Prostate gland (tissue), 2 donors: ENCODE data around the gene AHCTF1. TPM values are rescaled to one million over a fixed set of nuclear protein-coding genes. Genes with fewer than 3 reads are reported as not detected.

Experiments
- DNase-seq: peaks from one replicate; pipeline ENCODE4 v3.0.0-alpha.2; 2019; ENCODE audit warnings: low spot score
- H3K27ac ChIP-seq, 2 donors: fragments of 200-600 bp; sonication (generic); 2 replicates each; pipeline ENCODE4 v1.5.1; 2017 to 2019
- H3K27me3 ChIP-seq: fragments of 200-600 bp; sonication (generic); replicated peaks from 2 replicates; pipeline ENCODE4 v1.5.1; 2019; ENCODE audit not compliant: insufficient read depth
- H3K36me3 ChIP-seq, 2 donors: fragments of 200-600 bp; sonication (generic); 1 replicate in 1 of 2; 2 replicates in 1 of 2; pipeline versions ENCODE4 v1.5.1 to v1.8.1; 2017 to 2019
- H3K4me1 ChIP-seq: fragments of 200-600 bp; sonication (generic); replicated peaks from 2 replicates; pipeline ENCODE4 v1.5.1; 2019
- H3K4me3 ChIP-seq, 2 donors: fragments of 200-600 bp; sonication (generic); 2 replicates each; pipeline ENCODE4 v1.5.1; 2017 to 2019
- H3K9me3 ChIP-seq: fragments of 200-600 bp; sonication (generic); 2 replicates; pipeline ENCODE4 v1.5.1; 2017
- CTCF ChIP-seq, 4 experiments: fragments of 200-600 bp in 2 of 4; fragments of 450-650 bp in 2 of 4; sonication (generic) in 2 of 4; IDR thresholded peaks; 1 replicate in 3 of 4; 2 replicates in 1 of 4; pipeline ENCODE4 v1.5.1; 2016 to 2019; ENCODE audit warnings: antibody characterized with exemption in 4 of 4, mild to moderate bottlenecking in 2 of 4, moderate library complexity in 2 of 4
- POLR2A ChIP-seq: fragments of 450-650 bp; IDR thresholded peaks from one replicate; pipeline ENCODE4 v1.6.1; 2016; ENCODE audit warnings: antibody characterized with exemption, mild to moderate bottlenecking
- POLR2AphosphoS5 ChIP-seq: sonication (generic); formaldehyde crosslinking; IDR thresholded peaks from one replicate; pipeline ENCODE4 v1.6.1; 2017; ENCODE audit warnings: antibody characterized with exemption
- WGBS: methylation state at CpG from one replicate; pipeline ENCODE4 v1.1.5; 2018; 5-methylcytosine and 5-hydroxymethylcytosine counted together
- intact Hi-C: fragments of 100-400 bp; cut with DNase I; formaldehyde crosslinking; loops from one replicate; pipeline ENCODE4 v1.14.2; 2022
- total RNA-seq, 2 donors: library from RNA; depleted of rRNA; stranded (reverse); fragments of >200 nt; gene quantifications; one replicate each; pipeline ENCODE4 v1.1.0, GENCODE V29; 2016

The AHCTF1 gene
- total RNA-seq, 2 donors from 2014 or later = 22.5 to 39.6 TPM

- TF ChIP-seq CTCF (IDR thresholded peaks at IDR 0.05) (no peak), POLR2AphosphoS5 (no peak), POLR2A (no peak)
- Histone ChIP-seq H3K27ac (no peak overlapping the region), H3K4me3 (no peak overlapping the region), H3K27me3 (no peaks in the 10 kb centered on the region), H3K9me3 (no peaks in the 10 kb centered on the region), H3K36me3 (no peaks in the 10 kb centered on the region), H3K4me1 (no peaks in the 10 kb centered on the region)
- WGBS = 82% methylated on average over 8 of the region's 8 CpGs
- no peak for DNase-seq
- intact Hi-C loops = no loop called here
These were observed 134.6 kb downstream of the AHCTF1 start for GRCh38 chr1:246797157-246797556.

- DNase-seq = no peak
- intact Hi-C loops = no loop called here
- TF ChIP-seq POLR2A (no peak), CTCF (IDR thresholded peaks at IDR 0.05) (no peak), POLR2AphosphoS5 (no peak)
These were observed 135.6 kb downstream of the AHCTF1 start for GRCh38 chr1:246795906-246796694.

GRCh38 chr1:246794828-246795671, 136.7 kb downstream of the AHCTF1 start:
- Histone ChIP-seq H3K27ac (no peak overlapping the region), H3K36me3 (no peaks in the 10 kb centered on the region), H3K4me3 (no peak overlapping the region), H3K4me1 (no peaks in the 10 kb centered on the region), H3K9me3 (no peaks in the 10 kb centered on the region), H3K27me3 (no peaks in the 10 kb centered on the region)
- intact Hi-C loops = no loop called here
- TF ChIP-seq POLR2AphosphoS5 = no peak
- no peak for TF ChIP-seq POLR2A
- TF ChIP-seq CTCF (IDR thresholded peaks at IDR 0.05) = no peak
- 51% methylated on average over 27 of the region's 27 CpGs for WGBS
- DNase-seq = no peak

More at GRCh38 chr1:246795906-246796694, 135.6 kb downstream of the AHCTF1 start:
- H3K36me3 ChIP-seq = no peaks in the 10 kb centered on the region
- no peak overlapping the region for H3K4me3 ChIP-seq
- no peaks in the 10 kb centered on the region for H3K27me3 ChIP-seq
- H3K27ac ChIP-seq = no peak overlapping the region
- WGBS = 88% methylated on average over 30 of the region's 30 CpGs
- no peaks in the 10 kb centered on the region for H3K9me3 ChIP-seq
- no peaks in the 10 kb centered on the region for H3K4me1 ChIP-seq

GRCh38 chr1:246794048-246794827, 137.5 kb downstream of the AHCTF1 start:
- H3K36me3 ChIP-seq = no peaks in the 10 kb centered on the region
- no peak overlapping the region for H3K27ac ChIP-seq
- H3K4me1 ChIP-seq = no peaks in the 10 kb centered on the region
- TF ChIP-seq POLR2AphosphoS5 = no peak
- TF ChIP-seq POLR2A = no peak
- WGBS = 48% methylated on average over 16 of the region's 18 CpGs
- no peak overlapping the region for H3K4me3 ChIP-seq
- no peaks in the 10 kb centered on the region for H3K9me3 ChIP-seq
- DNase-seq = no peak
- intact Hi-C loops = no loop called here
- no peaks in the 10 kb centered on the region for H3K27me3 ChIP-seq

GRCh38 chr1:246793356-246793896, 138.3 kb downstream of the AHCTF1 start:
- WGBS = 30% methylated on average over 6 of the region's 6 CpGs
- Histone ChIP-seq H3K27me3 (no peaks in the 10 kb centered on the region), H3K4me3 (no peak overlapping the region), H3K9me3 (no peaks in the 10 kb centered on the region), H3K27ac (no peak overlapping the region), H3K36me3 (no peaks in the 10 kb centered on the region), H3K4me1 (no peaks in the 10 kb centered on the region)
- intact Hi-C loops = no loop called here
- no peak for TF ChIP-seq POLR2AphosphoS5
- TF ChIP-seq POLR2A = no peak
- no peak for TF ChIP-seq CTCF (IDR thresholded peaks at IDR 0.05)
- no peak for DNase-seq
